Measurements from ENCODE around the gene F10. TPM values are rescaled to one million over a fixed set of nuclear protein-coding genes. Genes with fewer than 3 reads are reported as not detected.

The F10 gene
- total and polyA plus RNA-seq, 2 of the 13 experiments (the other 11 are each of a cell fraction or from before 2014, with no cell fraction given) = 58.4 to 237 TPM

GRCh38 chr13:113183450-113184129, 61.0 kb downstream of the F10 start (continued):
- TF ChIP-seq RERE (CRISPR knock-in tag; IDR thresholded peaks at IDR 0.05; ENCODE audit: low read depth) (peak; percentile 67; the same call in 1 of the 2 replicates), GABPB1 (CRISPR knock-in tag; IDR thresholded peaks at IDR 0.05) (peak; percentile 25; the same call in 1 of the 2 replicates), KIAA2018 (CRISPR knock-in tag; IDR thresholded peaks at IDR 0.05; ENCODE audit: borderline replicate concordance) (no peak), MED1 (CRISPR knock-in tag; IDR thresholded peaks at IDR 0.05) (peak; percentile 83), LCORL (IDR thresholded peaks at IDR 0.05) (0 out of 2 replicates have a peak, but pooled peaks have one; percentile 4), LCORL (CRISPR knock-in tag; IDR thresholded peaks at IDR 0.05) (peak; percentile 62; the same call in 1 of the 2 replicates), MAZ (IDR thresholded peaks at IDR 0.05; ENCODE audit: borderline replicate concordance, low read depth, low read length) (no peak), MAZ (CRISPR knock-in tag; IDR thresholded peaks at IDR 0.05; ENCODE audit: low read depth) (peak; percentile 62; the same call in 1 of the 2 replicates), ZSCAN21 (CRISPR knock-in tag; IDR thresholded peaks at IDR 0.05; ENCODE audit: borderline replicate concordance) (0 out of 2 replicates have a peak, but pooled peaks have one; percentile 22), MAX (IDR thresholded peaks at IDR 0.05) (peak; percentile 84), CEBPB (IDR thresholded peaks at IDR 0.05; ENCODE audit: borderline replicate concordance, low read depth, low read length) (peak; percentile 81; the same call in 1 of the 2 replicates), ZNF274 (CRISPR knock-in tag; IDR thresholded peaks at IDR 0.05) (no peak), SOX6 (IDR thresholded peaks at IDR 0.05) (no peak), SOX6 (CRISPR knock-in tag; IDR thresholded peaks at IDR 0.05) (peak; percentile 96)
